Measurements from ENCODE around the gene XRCC1.

The XRCC1 gene

GRCh38 chr19:43495082-43495481 lies 80.2 kb downstream of the XRCC1 start:
- Histone ChIP-seq H4K8ac (ENCODE audit: low read depth, low read length) (no peak overlapping the region), H3K18ac (ENCODE audit: low read length) (no peak overlapping the region), H2BK12ac (ENCODE audit: low read length) (no peak overlapping the region), H3K4ac (ENCODE audit: low read length) (no peak overlapping the region), H2AFZ (ENCODE audit: low read length) (no peak overlapping the region), H3K23ac (ENCODE audit: low read depth, low read length, poor library complexity) (no peak overlapping the region), H3K4me3 (ENCODE audit: low read length in 2 of 2) (no peak overlapping the region), H2BK5ac (ENCODE audit: low read length) (no peak overlapping the region), H2AK5ac (ENCODE audit: low read depth, low read length) (no peak overlapping the region), H3K36me3 (replicated peaks in 1 of 2; ENCODE audit: control insufficient read depth in 2 of 2, insufficient read depth in 2 of 2, low read length in 2 of 2) (peaks cover 7 to 31% of the 10 kb centered on the region in 2 donors), H3K79me1 (ENCODE audit: low read depth, low read length) (no peaks in the 10 kb centered on the region), H2BK120ac (ENCODE audit: low read depth, low read length) (no peak overlapping the region), H3K9ac (ENCODE audit: low read depth, low read length, poor library complexity) (no peak overlapping the region), H4K91ac (ENCODE audit: low read depth, low read length, poor library complexity) (no peak overlapping the region), H3K9me3 (replicated peaks in 1 of 2; ENCODE audit: control insufficient read depth in 2 of 2, insufficient read depth in 1 of 2, low read depth in 1 of 2, low read length in 2 of 2) (no peaks in the 10 kb centered on the region), H3K14ac (ENCODE audit: low read length) (no peak overlapping the region), H3K27ac (replicated peaks; ENCODE audit: low read length) (no peak overlapping the region), H3K4me2 (ENCODE audit: insufficient read depth, low read length, poor library complexity, severe bottlenecking) (no peak overlapping the region), H3K4me1 (ENCODE audit: control insufficient read depth in 2 of 2, insufficient read depth in 1 of 2, low read depth in 1 of 2, low read length in 2 of 2) (no peaks in the 10 kb centered on the region), H3K27me3 (ENCODE audit: control insufficient read depth in 3 of 3, insufficient read depth in 3 of 3, low read depth in 1 of 3, low read length in 3 of 3) (no peaks in the 10 kb centered on the region), H2BK15ac (ENCODE audit: low read length) (no peak overlapping the region)
- no CpG with 5 or more reads among the region's 8 CpGs for WGBS, 2 donors (ENCODE audit: extremely low coverage in 2 of 2, insufficient read length in 2 of 2, insufficient replicate concordance in 1 of 2)
- DNase-seq (ENCODE audit: low spot score), result no peak
